Stimulated activated CD4-positive, alpha-beta T cell treated with anti-CD3 and anti-CD28 coated beads, Interleukin-2, amount 100 ng/mL, for 48 hours (primary cell): ENCODE measurements around the gene EGFL6.

ENCODE experiments used
- DNase-seq, 2 donors: peaks; one replicate each; pipeline ENCODE4 v3.0.0-alpha.2; 2020

Gene EGFL6, protein sequence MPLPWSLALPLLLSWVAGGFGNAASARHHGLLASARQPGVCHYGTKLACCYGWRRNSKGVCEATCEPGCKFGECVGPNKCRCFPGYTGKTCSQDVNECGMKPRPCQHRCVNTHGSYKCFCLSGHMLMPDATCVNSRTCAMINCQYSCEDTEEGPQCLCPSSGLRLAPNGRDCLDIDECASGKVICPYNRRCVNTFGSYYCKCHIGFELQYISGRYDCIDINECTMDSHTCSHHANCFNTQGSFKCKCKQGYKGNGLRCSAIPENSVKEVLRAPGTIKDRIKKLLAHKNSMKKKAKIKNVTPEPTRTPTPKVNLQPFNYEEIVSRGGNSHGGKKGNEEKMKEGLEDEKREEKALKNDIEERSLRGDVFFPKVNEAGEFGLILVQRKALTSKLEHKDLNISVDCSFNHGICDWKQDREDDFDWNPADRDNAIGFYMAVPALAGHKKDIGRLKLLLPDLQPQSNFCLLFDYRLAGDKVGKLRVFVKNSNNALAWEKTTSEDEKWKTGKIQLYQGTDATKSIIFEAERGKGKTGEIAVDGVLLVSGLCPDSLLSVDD

DNA sequence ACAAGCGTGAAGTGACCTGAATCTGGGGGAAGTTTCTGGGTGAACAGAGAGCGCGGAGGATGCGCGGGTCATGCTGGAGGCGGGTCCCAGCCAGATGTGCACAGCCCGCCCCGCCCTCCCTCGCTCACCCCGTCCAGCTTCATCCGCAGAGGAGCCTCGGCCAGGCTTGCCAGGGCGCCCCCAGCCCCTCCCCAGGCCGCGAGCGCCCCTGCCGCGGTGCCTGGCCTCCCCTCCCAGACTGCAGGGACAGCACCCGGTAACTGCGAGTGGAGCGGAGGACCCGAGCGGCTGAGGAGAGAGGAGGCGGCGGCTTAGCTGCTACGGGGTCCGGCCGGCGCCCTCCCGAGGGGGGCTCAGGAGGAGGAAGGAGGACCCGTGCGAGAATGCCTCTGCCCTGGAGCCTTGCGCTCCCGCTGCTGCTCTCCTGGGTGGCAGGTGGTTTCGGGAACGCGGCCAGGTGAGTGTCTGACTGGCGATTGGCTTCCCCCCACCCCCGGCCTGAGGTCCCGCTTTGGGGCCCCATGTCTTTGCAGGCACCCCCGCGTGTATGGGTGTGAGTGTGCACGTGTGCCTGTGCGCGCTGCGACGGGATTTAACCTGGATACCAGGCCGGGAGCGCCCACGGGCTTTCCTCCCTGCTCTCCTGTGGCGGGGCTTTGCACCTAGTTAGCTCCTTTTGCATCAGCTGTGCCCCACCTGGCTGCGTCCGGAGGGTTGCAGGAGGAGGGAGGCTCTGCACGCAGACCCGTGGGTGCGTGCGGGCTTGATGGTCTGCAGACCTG lies at the start of gene EGFL6:
EGFL6 (plus strand) TSS at position 123 of the 782 bp plus-strand sequence; CDS start at position 384, 261 bp downstream.
- no peak for DNase-seq

GRCh38 chrX:13520351-13520750 lies 49.0 kb upstream of the EGFL6 start:
- DNase-seq: no peak

DNA sequence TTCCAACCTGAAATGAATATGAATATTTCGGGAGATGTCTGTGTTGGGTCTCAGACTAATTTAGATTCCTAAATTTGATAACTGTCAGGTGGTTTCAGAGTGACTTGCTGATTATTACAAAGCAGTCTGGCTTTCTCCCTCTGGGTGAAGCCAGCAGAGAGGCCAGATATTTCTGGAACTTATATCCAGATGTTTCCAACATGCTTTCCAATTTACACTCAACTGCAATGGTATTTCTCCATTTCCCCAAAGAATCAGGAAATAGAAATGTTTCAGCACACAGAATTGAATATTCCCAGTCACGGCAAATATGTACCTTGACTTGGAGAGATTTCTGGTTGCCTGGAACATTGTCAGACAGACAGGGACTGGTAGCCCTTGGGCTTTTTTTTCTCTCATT lies 48.5 kb upstream of the EGFL6 start:
- no peak for DNase-seq

- no peak for DNase-seq
Measured at GRCh38 chrX:13522811-13523210, 46.6 kb upstream of the EGFL6 start.

GRCh38 chrX:13533726-13534125 lies 35.7 kb upstream of the EGFL6 start:
- no peak for DNase-seq

DNA sequence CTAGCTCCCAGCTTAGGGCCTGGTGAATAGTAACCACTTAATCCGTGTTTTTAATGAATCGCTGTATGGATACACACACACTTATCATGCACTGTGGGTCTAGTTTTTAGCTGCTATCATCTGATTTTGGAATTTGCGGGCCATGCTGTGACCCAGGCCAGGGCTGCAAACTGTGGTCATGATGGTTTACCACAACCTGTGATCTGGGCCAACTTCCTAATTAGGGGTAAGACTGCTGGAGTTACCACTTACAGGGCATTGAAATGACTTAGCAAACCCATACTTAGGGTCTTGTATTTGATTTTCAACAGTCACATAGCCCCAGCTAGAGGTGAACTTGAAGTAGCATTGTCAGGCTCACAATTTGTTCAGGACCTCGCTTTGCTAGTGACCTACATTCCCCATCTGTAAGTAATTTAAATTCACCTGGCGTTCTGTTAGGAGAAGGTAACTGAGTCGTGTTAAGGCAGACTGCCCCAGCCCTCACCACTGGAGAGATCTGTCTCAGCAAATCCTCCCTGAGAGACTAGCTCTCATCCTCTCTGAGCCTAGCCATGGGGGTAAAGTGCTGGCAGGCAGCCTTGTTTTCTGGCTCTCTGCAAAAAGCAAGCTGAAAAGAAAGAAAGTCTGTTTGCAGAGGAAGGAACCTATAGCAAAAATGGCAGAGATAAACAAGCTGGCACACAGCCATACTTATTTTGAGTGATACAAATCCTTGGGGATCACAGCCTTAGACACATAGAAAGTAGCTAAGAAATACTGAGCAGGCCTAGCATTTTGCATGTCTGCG lies 33.8 kb upstream of the EGFL6 start:
- no peak for DNase-seq

- DNase-seq: no peak
Measured at GRCh38 chrX:13536551-13536950, 32.9 kb upstream of the EGFL6 start.

- DNase-seq: no peak
Measured at GRCh38 chrX:13538414-13538813, 31.0 kb upstream of the EGFL6 start.

DNA sequence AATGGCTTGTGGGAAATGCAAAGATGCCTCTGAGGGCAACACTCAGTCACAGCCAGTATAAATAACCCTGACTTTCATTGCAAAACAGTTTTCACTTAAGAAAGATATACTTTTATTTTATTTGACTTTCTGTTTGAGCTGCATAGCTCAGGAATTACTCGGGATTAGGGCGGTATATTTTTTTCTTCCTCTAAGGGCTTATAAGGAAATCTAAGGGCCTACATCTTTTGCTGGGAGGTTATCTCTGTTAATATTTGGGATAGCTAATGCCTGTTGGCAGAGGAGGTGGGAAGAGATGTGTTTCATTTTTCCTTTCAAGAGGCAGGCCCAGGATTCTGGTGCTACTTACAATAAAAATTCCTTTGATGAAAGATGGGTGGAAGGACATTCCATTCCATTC lies 28.8 kb upstream of the EGFL6 start:
- no peak for DNase-seq

- no peak for DNase-seq
Measured at GRCh38 chrX:13545726-13546125, 23.7 kb upstream of the EGFL6 start.

DNA sequence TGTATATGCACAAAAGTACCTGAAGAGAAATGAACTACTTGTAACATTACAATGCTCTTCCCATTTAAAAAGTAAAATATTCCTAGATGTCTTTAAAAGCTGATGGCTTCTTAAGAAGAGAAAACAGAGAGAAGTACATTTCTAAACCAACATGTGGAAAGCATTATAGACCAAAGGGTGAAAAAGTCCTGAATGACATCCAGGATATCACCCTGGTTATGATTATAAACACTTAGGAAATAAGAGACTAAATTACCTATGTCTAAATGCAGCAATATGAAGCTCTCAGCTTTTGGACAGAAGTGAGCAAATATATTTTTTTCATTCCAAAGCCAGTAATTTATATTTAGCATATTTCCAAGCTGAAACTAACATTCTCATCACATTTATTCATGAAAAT lies 21.7 kb upstream of the EGFL6 start:
- DNase-seq: no peak

DNA sequence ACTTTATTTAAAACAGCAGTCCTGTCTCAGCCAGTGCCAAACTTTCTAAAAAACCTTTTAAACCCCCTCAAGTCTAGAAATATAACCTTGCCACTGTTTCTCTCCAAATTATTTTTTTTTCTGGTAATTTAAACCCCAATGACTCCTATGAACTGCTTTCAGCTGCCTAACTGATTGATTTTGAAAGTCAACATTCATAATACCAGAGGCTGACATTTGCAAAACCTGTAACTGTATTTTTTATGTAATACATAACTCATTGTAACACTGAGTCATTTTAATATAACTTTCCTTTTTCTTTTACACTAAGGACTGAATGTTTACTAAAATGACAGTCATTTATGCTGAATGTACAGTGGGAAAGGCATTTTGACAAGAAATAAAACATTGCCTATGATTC lies 19.1 kb upstream of the EGFL6 start:
- no peak for DNase-seq

GRCh38 chrX:13551610-13552009 lies 17.8 kb upstream of the EGFL6 start:
- no peak for DNase-seq

GRCh38 chrX:13552892-13553291 lies 16.5 kb upstream of the EGFL6 start:
- DNase-seq: no peak

DNA sequence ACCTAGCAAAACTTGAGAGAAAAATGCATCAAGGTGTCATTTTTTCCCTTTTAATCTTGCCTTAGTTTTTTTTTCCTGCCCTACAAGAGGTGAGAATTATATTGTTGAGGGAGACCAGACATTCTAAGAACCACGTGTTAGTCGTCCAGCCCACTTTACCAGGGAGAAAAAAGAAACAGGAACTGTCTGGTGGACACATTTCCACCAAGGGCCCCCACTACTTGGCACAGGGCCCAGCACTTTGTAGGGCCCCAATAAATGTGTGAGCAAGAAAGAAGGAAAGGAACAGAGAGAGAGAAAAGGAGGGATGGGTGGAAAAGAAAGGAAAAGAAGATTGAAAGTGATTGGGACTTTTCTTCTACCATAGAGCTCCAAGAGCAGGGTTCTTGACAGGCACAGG lies 3.9 kb upstream of the EGFL6 start:
- DNase-seq: no peak

GRCh38 chrX:13570261-13570605 lies 832 bp downstream of the EGFL6 start:
- DNase-seq: no peak

DNA sequence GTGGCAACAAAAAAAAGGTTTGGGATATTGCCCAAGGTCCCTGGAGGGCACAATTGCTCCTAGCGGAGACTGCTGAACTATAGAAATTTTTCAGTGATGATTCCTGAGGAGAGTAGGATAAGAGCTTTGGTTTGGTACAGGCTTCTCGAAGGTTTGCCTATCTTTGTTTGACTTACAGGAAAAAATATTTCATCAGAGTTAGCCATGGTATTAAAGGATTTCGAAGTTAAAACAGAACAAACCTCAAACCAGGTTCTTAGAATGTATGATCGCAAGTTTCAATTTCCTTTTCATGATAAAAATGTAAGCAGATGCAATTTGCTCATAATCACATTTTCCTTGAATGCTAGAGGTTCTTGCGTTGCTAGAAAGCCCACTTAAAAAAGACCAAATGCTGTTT lies 1.7 kb downstream of the EGFL6 start:
- DNase-seq: no peak

GRCh38 chrX:13574600-13574999 lies 5.2 kb downstream of the EGFL6 start:
- no peak for DNase-seq

- DNase-seq: no peak
Measured at GRCh38 chrX:13579661-13580060, 10.3 kb downstream of the EGFL6 start.

DNA sequence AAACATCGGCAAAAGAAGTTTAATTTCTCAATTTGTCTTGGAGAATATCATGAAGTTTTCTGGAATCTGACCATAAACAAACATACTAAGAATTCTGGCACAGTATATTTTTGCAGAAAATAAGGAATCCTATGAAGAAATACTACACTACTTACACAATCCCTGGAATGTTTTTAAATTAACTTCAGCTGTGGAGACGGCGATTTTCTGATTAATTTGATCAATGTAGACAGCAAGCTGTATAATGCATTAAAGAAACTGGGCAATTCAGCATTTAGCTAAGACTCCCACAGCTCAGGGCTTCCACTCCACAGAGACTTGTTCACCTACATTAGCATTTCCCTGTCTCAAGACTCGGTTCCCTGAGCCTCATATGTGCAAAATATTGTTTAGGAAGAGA lies 12.2 kb downstream of the EGFL6 start:
- DNase-seq: no peak

DNA sequence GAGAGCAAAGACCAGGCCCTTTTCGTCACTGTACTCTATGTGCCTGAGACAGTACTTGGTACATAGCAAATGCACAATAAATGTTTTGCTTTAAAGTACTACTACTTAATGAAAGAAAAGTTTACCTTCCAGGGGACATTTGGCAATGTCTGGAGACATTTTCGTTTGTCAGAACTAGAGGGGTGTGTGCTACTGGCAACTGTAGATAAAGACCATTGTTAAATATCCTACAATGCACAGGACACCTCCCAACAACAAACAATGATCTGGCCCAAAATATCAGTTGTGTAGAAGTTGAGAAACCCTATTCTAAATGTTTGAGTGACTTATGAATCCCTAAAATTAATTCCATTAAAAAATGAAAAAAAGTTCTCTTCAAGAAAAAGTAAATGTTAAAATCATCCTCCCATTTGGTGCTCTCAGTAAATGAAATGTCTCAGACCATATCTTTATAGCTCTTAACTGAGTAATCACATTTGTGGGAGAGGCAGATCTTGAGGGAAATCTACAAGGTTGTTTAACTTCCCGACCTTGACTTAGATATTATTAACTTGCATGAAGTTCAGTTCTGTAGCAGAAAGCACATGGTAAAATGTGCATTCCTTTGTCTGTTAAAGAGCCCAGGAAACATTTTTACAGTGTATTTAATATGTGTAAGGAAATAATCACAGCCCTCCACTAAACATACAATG lies 18.5 kb downstream of the EGFL6 start:
- DNase-seq: no peak

DNA sequence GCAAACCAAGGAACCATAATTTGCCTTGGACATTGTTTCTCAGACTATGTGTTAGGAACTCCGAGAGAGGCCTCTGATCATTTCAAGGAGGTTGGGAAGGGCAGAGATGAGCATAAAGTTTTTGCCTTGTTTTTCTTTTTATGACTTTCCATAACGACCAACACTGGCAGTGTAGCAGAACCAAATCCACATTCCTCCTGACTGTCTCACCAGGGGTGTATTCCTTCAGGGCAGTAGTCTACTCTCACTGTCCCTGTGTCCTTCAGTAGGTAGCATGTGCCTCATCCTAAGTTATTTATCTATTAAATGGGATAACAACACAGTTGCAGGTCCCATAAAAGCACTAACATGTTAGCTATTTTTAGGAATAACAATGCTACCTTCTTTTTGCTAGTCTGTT lies 20.8 kb downstream of the EGFL6 start:
- no peak for DNase-seq

- no peak for DNase-seq
Measured at GRCh38 chrX:13590914-13591313, 21.5 kb downstream of the EGFL6 start.
